H1 (cell line): ENCODE measurements around the gene MBNL1. TPM values are rescaled to one million over a fixed set of nuclear protein-coding genes. Genes with fewer than 3 reads are reported as not detected.

Experiments
- CHD1 ChIP-seq: IDR thresholded peaks from 2 replicates; pipeline ENCODE4 v1.6.1; 2012; ENCODE audit warnings: low read depth, low read length, improper control_type of control experiment
- PHF8 ChIP-seq: fragments of 200-600 bp; sonication (generic); conservative IDR thresholded peaks from 2 replicates; pipeline ENCODE4 v1.7.1; 2012; ENCODE audit warnings: low read depth, mild to moderate bottlenecking, inconsistent platforms, low read length, moderate library complexity
- SIN3A ChIP-seq, 2 experiments: IDR thresholded peaks in 1 of 2; conservative IDR thresholded peaks in 1 of 2; 2 replicates each; pipeline ENCODE4 v1.6.1; 2011 to 2012; ENCODE audit warnings: low read length in 2 of 2, improper control_type of control experiment in 1 of 2, low read depth in 1 of 2, mild to moderate bottlenecking in 1 of 2
- polyA plus RNA-seq, 7 experiments: library from polyadenylated mRNA; depleted of rRNA in 3 of 7; stranded (reverse) in 5 of 7; unstranded in 2 of 7; fragments of >200 nt in 5 of 7; fragments of 200-250 nt in 2 of 7; gene quantifications; 1 replicate in 5 of 7; 2 replicates in 1 of 7; 4 replicates in 1 of 7; pipeline versions ENCODE4 v1.2.1 to v1.2.3, GENCODE V29; 2011 to 2013; ENCODE audit warnings: missing spikeins in 2 of 7, mixed read lengths in 2 of 7
- total RNA-seq: library from RNA; stranded (reverse); fragmentation: NEBNext Ultra II Directional; extraction: Animal tissue kit (Norgen Biotek cat#: 25700); gene quantifications from 2 replicates; pipeline ENCODE4 v1.2.1, GENCODE V29; 2021
- TF ChIP-seq, protein P1 (sequence below), 3 experiments: IDR thresholded peaks; 1 replicate in 2 of 3; 2 replicates in 1 of 3; pipeline versions ENCODE4 v1.5.1 to v1.6.1; 2011; ENCODE audit warnings: low read length in 3 of 3, mild to moderate bottlenecking in 3 of 3, inconsistent platforms in 2 of 3, low read depth in 1 of 3, moderate library complexity in 1 of 3; ENCODE audit not compliant: insufficient read depth in 1 of 3; ENCODE audit errors: control extremely low read depth in 1 of 3

Gene MBNL1
- total and polyA plus RNA-seq, 2 of the 8 experiments (the other 6 are each of a cell fraction or from before 2014, with no cell fraction given) = 5.0 to 16.4 TPM

DNA sequence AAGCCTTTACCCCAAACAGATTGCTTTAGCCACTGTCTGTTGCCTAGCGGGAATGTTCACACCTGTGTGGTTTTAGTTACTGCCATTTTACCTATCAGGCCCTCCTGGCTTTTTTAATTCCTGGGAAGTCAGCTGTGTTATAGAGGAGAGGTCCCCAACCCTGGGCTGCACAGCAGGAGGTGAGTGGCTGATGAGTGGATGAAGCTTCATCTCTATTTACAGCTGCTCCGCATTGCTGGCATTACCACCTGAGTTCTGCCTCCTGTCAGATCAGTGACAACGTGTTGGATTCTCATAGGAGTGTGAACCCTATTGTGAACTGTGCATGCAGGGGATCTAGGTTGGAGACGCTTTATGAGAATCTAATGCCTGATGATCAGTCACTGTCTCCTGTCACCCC lies 127.0 kb downstream of the MBNL1 start (continued):
- no peak for TF ChIP-seq CHD1
- TF ChIP-seq PHF8 = no peak
- no peak for TF ChIP-seq SIN3A (conservative IDR thresholded peaks at IDR 0.05 in 1 of 2, IDR thresholded peaks at IDR 0.05 in 1 of 2; ENCODE audit: low read depth in 1 of 2, low read length in 2 of 2)
- TF ChIP-seq, protein P1, sequence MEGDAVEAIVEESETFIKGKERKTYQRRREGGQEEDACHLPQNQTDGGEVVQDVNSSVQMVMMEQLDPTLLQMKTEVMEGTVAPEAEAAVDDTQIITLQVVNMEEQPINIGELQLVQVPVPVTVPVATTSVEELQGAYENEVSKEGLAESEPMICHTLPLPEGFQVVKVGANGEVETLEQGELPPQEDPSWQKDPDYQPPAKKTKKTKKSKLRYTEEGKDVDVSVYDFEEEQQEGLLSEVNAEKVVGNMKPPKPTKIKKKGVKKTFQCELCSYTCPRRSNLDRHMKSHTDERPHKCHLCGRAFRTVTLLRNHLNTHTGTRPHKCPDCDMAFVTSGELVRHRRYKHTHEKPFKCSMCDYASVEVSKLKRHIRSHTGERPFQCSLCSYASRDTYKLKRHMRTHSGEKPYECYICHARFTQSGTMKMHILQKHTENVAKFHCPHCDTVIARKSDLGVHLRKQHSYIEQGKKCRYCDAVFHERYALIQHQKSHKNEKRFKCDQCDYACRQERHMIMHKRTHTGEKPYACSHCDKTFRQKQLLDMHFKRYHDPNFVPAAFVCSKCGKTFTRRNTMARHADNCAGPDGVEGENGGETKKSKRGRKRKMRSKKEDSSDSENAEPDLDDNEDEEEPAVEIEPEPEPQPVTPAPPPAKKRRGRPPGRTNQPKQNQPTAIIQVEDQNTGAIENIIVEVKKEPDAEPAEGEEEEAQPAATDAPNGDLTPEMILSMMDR (IDR thresholded peaks at IDR 0.05; ENCODE audit: control extremely low read depth in 1 of 3, insufficient read depth in 1 of 3, low read depth in 1 of 3, low read length in 3 of 3) = no peak
